ENCODE data around the gene IL17C. TPM values are rescaled to one million over a fixed set of nuclear protein-coding genes. Genes with fewer than 3 reads are reported as not detected.
A peak's percentile ranks its signal among the peaks of the same experiment; 100 is the strongest.

Gene IL17C
- total and polyA plus RNA-seq, 2 of the 8 experiments (the other 6 are each of a cell fraction or from before 2014, with no cell fraction given) = 1.1 to 1.9 TPM

DNA sequence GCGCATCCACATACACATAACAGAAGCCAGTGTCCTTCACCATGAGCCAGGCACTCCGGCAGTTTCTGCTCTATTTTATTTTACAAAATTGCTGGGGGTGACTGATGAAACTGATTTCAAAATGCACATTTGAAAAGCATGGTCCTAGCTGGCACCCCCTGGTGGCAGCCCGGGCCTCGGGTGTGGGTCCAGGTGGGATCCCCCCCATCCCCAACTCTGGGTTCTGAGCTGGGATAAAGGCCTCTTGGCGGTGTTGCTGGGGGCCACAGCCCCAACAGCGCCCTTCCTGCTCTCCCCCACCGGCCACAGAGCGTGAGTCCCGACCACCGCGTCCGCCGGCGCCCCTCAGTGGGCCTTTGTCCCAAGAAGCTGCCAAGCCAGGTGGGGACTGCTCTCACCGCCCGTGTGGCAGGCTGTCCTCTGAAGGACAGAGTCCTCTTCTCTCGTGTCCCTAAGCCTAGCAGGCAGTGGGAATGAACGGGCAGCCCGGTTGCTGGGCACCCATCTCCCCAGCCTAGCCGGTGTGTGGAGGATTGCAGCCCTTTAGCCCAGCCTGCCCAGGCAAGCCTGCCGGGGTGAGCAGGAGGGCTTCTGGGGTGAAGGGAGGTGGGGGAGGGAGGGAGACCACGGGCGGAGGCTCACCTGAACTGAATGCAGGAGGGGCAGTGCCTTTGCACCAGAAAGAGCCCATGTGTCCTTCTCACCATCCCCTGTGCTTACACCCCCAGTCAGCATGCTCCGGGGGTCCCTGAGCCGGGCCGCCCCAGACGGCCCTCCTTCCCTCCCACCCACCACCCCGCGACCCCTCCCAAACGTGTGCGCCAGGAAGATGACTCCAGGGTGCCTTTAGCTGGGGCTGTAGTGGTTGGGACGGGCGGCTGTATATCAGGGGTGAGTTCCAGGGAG lies 47.0 kb downstream of the IL17C start:
- FAIRE-seq = no peak
- Histone ChIP-seq H3K4me2 (ENCODE audit: insufficient read depth in 1 of 2, low read depth in 2 of 2, low read length in 2 of 2) (peak overlapping the region; percentile 69 to 95), H2BK5ac (ENCODE audit: low read depth, low read length) (peak overlapping the region; percentile 35; the same call in 1 of the 2 replicates), H2BK20ac (ENCODE audit: low read length) (no peak overlapping the region), H4K8ac (ENCODE audit: extremely low read depth, insufficient read depth, low read length) (0 out of 2 replicates have a peak overlapping the region, but pooled peaks have one; percentile 8), H2AK5ac (ENCODE audit: low read depth, low read length) (0 out of 2 replicates have a peak overlapping the region, but pooled peaks have one; percentile 6), H3K27me3 (replicated peaks in 1 of 4; ENCODE audit: control insufficient read depth in 3 of 4, extremely low read depth in 1 of 4, insufficient read depth in 3 of 4, low read length in 3 of 4) (peaks cover 0 to 12% (median 9%) of the 10 kb centered on the region in 4 experiments; a peak in 3 of 7 replicates), H3K4ac (replicated peaks; ENCODE audit: insufficient read length, low read depth, low read length) (no peak overlapping the region), H3K23ac (ENCODE audit: insufficient read length) (no peak overlapping the region), H3K9me3 (ENCODE audit: insufficient read depth in 2 of 2, low read depth in 1 of 2, low read length in 1 of 2) (no peaks in the 10 kb centered on the region), H3K79me2 (ENCODE audit: control insufficient read depth in 1 of 2, insufficient read depth in 2 of 2, low read length in 2 of 2) (no peaks in the 10 kb centered on the region), H3K36me3 (ENCODE audit: control insufficient read depth in 2 of 4, insufficient read depth in 4 of 4, low read length in 3 of 4) (no peaks in the 10 kb centered on the region), H3K56ac (replicated peaks; ENCODE audit: insufficient read length, low read depth, low read length) (peak overlapping the region; percentile 24), H2BK12ac (ENCODE audit: low read depth, low read length) (0 out of 2 replicates have a peak overlapping the region, but pooled peaks have one; percentile 23), H2BK15ac (ENCODE audit: low read length) (peak overlapping the region; percentile 97), H3K23me2 (ENCODE audit: low read depth, low read length) (peaks cover 13% of the 10 kb centered on the region; the same call in 1 of the 2 replicates), H3K18ac (ENCODE audit: extremely low read depth, low read length) (no peak overlapping the region; the same call in 1 of the 2 replicates), H3K4me1 (replicated peaks in 1 of 4; ENCODE audit: control insufficient read depth in 3 of 4, insufficient read depth in 4 of 4, low read length in 3 of 4) (peaks cover 0 to 8% (median 6%) of the 10 kb centered on the region in 4 experiments; a peak in 6 of 7 replicates), H4K20me1 (replicated peaks in 1 of 2; ENCODE audit: control insufficient read depth in 1 of 2, insufficient read depth in 2 of 2, low read length in 2 of 2) (peaks cover 0 to 2% of the 10 kb centered on the region in 2 experiments), H3K9ac (replicated peaks in 1 of 4; ENCODE audit: extremely low read depth in 1 of 4, low read depth in 3 of 4, low read length in 3 of 4) (peak overlapping the region in 3 of 4 experiments; percentile 13 to 29 (median 15); a peak in 3 of 7 replicates), H4K91ac (replicated peaks; ENCODE audit: insufficient read length, low read length) (peak overlapping the region; percentile 12), H2BK120ac (replicated peaks; ENCODE audit: low read depth, low read length) (no peak overlapping the region), H3K4me3 (ENCODE audit: extremely low read depth in 1 of 4, insufficient read depth in 2 of 4, low read depth in 3 of 4, low read length in 4 of 4) (peak overlapping the region; percentile 61 to 77 (median 69)), H4K5ac (ENCODE audit: insufficient read length, low read depth, low read length) (no peak overlapping the region), H3K27ac (ENCODE audit: low read depth, low read length) (no peak overlapping the region), H2AFZ (ENCODE audit: low read length) (peak overlapping the region; percentile 66; the same call in 1 of the 2 replicates), H3K14ac (ENCODE audit: insufficient read length) (no peak overlapping the region), H3K79me1 (ENCODE audit: low read depth, low read length) (no peaks in the 10 kb centered on the region)
- WGBS, 2 experiments (ENCODE audit: extremely low coverage in 1 of 2, insufficient coverage in 1 of 2, insufficient read length in 1 of 2, insufficient replicate concordance in 2 of 2, low coverage in 1 of 2, low lambda C conversion rate in 2 of 2, missing lambda C conversion rate in 1 of 2) = 10% methylated on average over 26 of the region's 33 CpGs; no CpG with 5 or more reads in 1 of the 2 experiments
- DNase-seq (ENCODE audit: low read depth in 1 of 2, low spot score in 2 of 2) = peak in 1 of 2 experiments; percentile 79
- ChIA-PET CTCF (ENCODE audit: partially characterized antibody) (interaction anchor here (0.7 to 5.7 kb wide), 19 partner anchors 9 to 206 kb away, joined by 3 to 87 read pairs (median 5); no protein-coding TSS in a partner anchor), POLR2A (ENCODE audit: partially characterized antibody) (interaction anchor here (0.6 to 2.3 kb wide), 9 partner anchors 10 to 176 kb away, joined by 3 to 6 read pairs (median 4); partner anchors contain the start of genes CTU2, MVD and RNF166)
- TF ChIP-seq POLR2A (IDR thresholded peaks at IDR 0.05; ENCODE audit: control extremely low read depth in 1 of 2, low read depth in 2 of 2, low read length in 2 of 2) (no peak), TAF7 (optimal IDR thresholded peaks at IDR 0.05; ENCODE audit: borderline replicate concordance, low read depth, low read length) (no peak), SRF (IDR thresholded peaks at IDR 0.05; ENCODE audit: low read depth, low read length) (no peak), RFX5 (IDR thresholded peaks at IDR 0.05; ENCODE audit: borderline replicate concordance, low read depth, low read length) (no peak), JUND (IDR thresholded peaks at IDR 0.05; ENCODE audit: low read length) (no peak), RNF2 (IDR thresholded peaks at IDR 0.05; ENCODE audit: borderline replicate concordance, low read depth, low read length, missing control alignments, poor library complexity, severe bottlenecking) (no peak), POLR2AphosphoS5 (IDR thresholded peaks at IDR 0.05; ENCODE audit: low read depth, low read length) (no peak), POU5F1 (IDR thresholded peaks at IDR 0.05; ENCODE audit: low read depth, low read length) (no peak), EZH2 (IDR thresholded peaks at IDR 0.05; ENCODE audit: low read depth, low read length, severe bottlenecking) (peak; percentile 19), FOSL1 (IDR thresholded peaks at IDR 0.05; ENCODE audit: insufficient read depth, low read depth, low read length) (no peak)

All from H1 (cell line).